ENCODE data around the gene NBEA. TPM values are rescaled to one million over a fixed set of nuclear protein-coding genes. Genes with fewer than 3 reads are reported as not detected.
"Not testable (repeated sequence)": the region's sequence is repeated elsewhere in the genome, so short reads cannot be mapped to it uniquely, and the experiment has no call there.

Gene NBEA
- total RNA-seq, 2 donors from 2014 or later: 17.5 to 24.7 TPM

DNA sequence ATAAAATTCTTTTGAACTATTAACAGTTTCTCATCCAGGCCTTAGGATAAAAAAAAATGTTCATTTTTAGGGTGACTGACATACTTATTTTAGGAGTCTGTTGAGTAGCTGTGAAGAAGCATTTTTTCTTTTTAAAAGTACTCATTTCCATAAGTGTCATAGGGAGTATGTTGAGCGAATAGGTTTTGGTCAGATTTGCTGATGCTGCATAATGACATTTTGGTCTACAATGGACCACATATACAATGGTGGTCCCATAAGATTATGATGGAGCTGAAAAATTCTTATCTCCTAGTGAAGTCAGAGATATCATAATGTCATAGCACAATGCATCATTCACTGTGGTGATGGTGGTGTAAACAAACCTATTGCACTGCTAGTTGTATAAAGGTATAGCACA lies 17.4 kb downstream of the NBEA start:
- H3K36me3 ChIP-seq: no peaks in the 10 kb centered on the region
- no peak overlapping the region for H3K4me3 ChIP-seq
- TF ChIP-seq, protein P1, sequence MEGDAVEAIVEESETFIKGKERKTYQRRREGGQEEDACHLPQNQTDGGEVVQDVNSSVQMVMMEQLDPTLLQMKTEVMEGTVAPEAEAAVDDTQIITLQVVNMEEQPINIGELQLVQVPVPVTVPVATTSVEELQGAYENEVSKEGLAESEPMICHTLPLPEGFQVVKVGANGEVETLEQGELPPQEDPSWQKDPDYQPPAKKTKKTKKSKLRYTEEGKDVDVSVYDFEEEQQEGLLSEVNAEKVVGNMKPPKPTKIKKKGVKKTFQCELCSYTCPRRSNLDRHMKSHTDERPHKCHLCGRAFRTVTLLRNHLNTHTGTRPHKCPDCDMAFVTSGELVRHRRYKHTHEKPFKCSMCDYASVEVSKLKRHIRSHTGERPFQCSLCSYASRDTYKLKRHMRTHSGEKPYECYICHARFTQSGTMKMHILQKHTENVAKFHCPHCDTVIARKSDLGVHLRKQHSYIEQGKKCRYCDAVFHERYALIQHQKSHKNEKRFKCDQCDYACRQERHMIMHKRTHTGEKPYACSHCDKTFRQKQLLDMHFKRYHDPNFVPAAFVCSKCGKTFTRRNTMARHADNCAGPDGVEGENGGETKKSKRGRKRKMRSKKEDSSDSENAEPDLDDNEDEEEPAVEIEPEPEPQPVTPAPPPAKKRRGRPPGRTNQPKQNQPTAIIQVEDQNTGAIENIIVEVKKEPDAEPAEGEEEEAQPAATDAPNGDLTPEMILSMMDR (IDR thresholded peaks at IDR 0.05): no peak
- no peaks in the 10 kb centered on the region for H3K9me3 ChIP-seq
- H3K27ac ChIP-seq: no peak overlapping the region
- peaks cover 0 to 8% of the 10 kb centered on the region in 2 donors for H3K4me1 ChIP-seq
- no peak for DNase-seq (ENCODE audit: low spot score)
- no peaks in the 10 kb centered on the region for H3K27me3 ChIP-seq

DNA sequence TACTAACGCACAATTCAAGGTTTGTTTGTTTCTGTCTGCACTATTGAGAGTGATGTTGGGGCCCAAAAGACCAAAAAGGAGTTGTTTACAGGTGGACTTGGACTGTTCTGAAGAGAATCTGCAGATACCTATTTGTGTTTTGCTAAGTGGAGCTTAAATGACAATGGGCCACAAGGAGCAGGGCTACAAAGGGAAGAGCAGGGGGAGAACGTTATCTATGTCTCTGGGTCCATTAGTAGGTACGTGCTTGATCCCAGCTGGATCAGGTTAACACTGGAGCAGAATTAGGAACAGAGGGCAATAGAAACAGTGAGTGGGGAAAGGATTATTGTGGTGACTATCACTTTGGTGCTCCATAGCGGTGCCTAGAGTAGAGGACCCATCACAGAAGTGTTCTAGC lies 22.5 kb downstream of the NBEA start:
- DNase-seq (ENCODE audit: low spot score): no peak
- H3K27ac ChIP-seq: no peak overlapping the region
- TF ChIP-seq, protein P1 (IDR thresholded peaks at IDR 0.05): no peak

DNA sequence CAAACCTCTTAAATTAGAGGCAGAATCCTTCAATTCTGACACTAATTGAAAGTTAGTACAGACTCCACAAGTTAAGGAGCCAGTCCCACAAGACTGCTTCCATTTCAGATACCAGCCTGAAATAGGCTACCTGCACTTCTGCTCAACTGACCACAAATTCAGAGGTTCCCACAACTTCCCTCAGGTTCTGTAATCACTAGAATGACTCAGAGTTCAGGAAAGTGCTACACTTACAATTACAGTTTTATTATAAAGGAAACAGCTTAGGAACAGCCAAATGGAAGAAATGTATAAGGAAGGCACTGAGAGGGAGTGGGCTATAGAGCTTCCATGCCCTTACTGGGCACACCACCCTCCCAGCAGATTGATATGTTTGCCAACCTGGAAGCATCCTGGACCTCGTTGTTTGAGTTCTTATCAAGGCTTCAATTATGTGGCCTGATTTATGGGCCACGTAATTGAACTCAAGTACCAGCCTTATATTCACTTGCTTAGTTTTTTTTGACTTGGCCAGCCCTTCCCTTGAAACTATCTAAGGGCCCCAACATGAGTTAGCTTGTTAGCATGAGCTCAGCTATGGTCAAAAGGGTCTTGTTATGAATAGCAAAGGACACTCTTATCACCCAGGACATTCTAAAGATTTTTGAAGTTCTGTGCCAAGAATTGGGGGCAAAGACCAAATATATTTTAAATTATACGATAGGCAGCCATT lies 25.9 kb downstream of the NBEA start:
- Histone ChIP-seq H3K36me3 (no peaks in the 10 kb centered on the region), H3K4me1 (no peaks in the 10 kb centered on the region), H3K27ac (no peak overlapping the region), H3K4me3 (no peak overlapping the region), H3K27me3 (no peaks in the 10 kb centered on the region), H3K9me3 (peaks cover 0 to 15% of the 10 kb centered on the region in 2 donors)
- TF ChIP-seq, protein P1 (IDR thresholded peaks at IDR 0.05): no peak
- DNase-seq (ENCODE audit: low spot score): no peak

More for the DNA sequence above, 22.5 kb downstream of the NBEA start:
- peaks cover 0 to under 1% of the 10 kb centered on the region in 2 donors for H3K4me1 ChIP-seq
- H3K9me3 ChIP-seq: peaks cover 0 to 3% of the 10 kb centered on the region in 2 donors
- H3K36me3 ChIP-seq: no peaks in the 10 kb centered on the region
- H3K27me3 ChIP-seq: no peaks in the 10 kb centered on the region
- no peak overlapping the region for H3K4me3 ChIP-seq

DNA sequence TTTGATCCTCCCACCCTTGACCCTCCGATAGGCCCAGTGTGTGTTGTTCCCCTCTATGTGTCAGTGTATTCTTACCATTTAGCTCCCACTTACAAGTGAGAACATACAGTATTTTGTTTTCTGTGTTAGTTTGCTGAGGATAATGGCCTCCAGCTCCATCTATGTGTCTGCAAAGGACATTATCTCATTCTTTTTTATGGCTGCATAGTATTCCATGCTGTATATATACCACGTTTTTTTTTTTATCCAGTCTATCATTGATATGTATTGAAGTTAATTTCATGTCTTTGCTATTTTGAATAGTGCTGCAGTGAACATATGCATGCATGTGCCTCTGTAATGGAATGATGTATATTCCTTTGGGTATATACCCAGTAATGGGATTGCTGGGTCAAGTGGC lies 27.5 kb downstream of the NBEA start:
- not testable (repeated sequence) for DNase-seq (ENCODE audit: low spot score); H3K27ac ChIP-seq; H3K4me3 ChIP-seq; H3K36me3 ChIP-seq; H3K27me3 ChIP-seq; H3K4me1 ChIP-seq
- peaks cover 0 to 15% of the 10 kb centered on the region in 2 donors for H3K9me3 ChIP-seq

DNA sequence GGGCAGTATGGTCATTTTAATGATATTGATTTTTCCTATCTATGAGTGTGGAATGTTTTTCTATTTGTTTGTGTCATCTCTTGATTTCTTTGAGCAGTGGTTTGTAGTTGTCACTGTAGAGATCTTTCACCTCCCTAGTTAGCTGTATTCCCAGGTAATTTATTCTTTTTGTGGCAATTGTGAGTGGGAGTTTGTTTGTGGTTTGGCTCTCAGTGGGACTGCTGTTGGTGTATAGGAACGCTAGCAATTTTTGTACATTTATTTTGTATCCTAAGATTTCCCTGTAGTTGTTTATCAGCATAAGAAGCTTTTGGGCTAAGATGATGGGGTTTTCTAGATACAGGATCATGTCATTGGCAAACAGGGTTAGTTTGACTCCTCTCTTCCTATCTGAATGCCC lies 28.9 kb downstream of the NBEA start:
- H3K36me3 ChIP-seq: no peaks in the 10 kb centered on the region
- H3K27me3 ChIP-seq: no peaks in the 10 kb centered on the region
- H3K9me3 ChIP-seq: peaks cover 0 to 15% of the 10 kb centered on the region in 2 donors
- no peak overlapping the region for H3K27ac ChIP-seq
- TF ChIP-seq, protein P1 (IDR thresholded peaks at IDR 0.05): no peak
- no peaks in the 10 kb centered on the region for H3K4me1 ChIP-seq
- DNase-seq (ENCODE audit: low spot score): no peak
- no peak overlapping the region for H3K4me3 ChIP-seq

DNA sequence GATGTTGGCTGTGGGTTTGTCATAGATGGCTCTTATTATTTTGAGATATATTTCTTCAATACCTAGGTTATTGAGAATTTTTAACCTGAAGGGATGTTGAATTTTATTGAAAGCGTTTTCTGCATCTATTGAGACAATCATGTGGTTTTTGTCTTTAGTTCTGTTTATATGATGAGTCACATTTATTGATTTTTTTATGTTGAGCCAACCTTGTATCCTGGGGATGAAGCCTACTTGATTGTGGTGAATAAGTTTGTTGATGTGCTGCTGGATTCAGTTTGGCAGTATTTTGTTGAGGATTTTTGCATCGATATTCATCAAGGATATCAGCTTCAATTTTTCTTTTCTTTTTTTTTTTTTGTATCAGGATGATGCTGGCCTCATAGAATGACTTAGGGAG lies 29.4 kb downstream of the NBEA start:
- H3K4me3 ChIP-seq: no peak overlapping the region
- H3K27ac ChIP-seq: no peak overlapping the region
- no peak for DNase-seq (ENCODE audit: low spot score)
- peaks cover 0 to 15% of the 10 kb centered on the region in 2 donors for H3K9me3 ChIP-seq
- no peaks in the 10 kb centered on the region for H3K27me3 ChIP-seq
- H3K36me3 ChIP-seq: no peaks in the 10 kb centered on the region
- H3K4me1 ChIP-seq: no peaks in the 10 kb centered on the region
- TF ChIP-seq, protein P1 (IDR thresholded peaks at IDR 0.05): no peak

DNA sequence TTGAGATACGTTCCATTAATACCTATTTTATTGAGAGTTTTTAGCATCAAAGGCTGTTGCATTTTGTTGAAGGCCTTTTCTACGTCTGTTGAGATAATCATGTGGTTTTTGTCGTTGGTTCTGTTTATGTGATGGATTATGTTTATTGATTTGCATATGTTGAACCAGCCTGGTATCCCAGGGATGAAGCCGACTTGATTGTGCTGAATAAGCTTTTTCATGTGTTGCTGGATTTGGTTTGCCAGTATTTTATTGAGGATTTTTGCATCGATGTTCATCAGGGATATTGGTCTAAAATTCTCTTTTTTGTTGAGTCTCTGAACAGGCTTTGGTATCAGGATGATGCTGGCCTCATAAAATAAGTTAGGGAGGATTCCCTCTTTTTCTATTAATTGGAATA lies 43.1 kb downstream of the NBEA start:
- not testable (repeated sequence) for H3K4me1 ChIP-seq, H3K4me3 ChIP-seq, H3K9me3 ChIP-seq

More for the DNA sequence above, 43.1 kb downstream of the NBEA start:
- not testable (repeated sequence) for H3K27ac ChIP-seq; H3K27me3 ChIP-seq; H3K36me3 ChIP-seq; DNase-seq (ENCODE audit: low spot score)

Data from right atrium auricular region (tissue), 2 donors.